SK-N-SH (cell line): ENCODE data around the gene SLCO2B1. TPM values are rescaled to one million over a fixed set of nuclear protein-coding genes. Genes with fewer than 3 reads are reported as not detected.

Source experiments
- CTCF ChIA-PET: fragments of 300-600, 350-600 bp; formaldehyde crosslinking; extraction: SDS; loops from one replicate; lab custom pipeline; 2021; lab: Yijun Ruan, JAX
- POLR2A ChIA-PET: fragments of 350-600 bp; sonication (Branson Sonifier 250); formaldehyde crosslinking; extraction: SDS; loops from one replicate; lab custom pipeline; 2020; ENCODE audit warnings: antibody characterized with exemption, inconsistent platforms; lab: Yijun Ruan, JAX
- DNase-seq: peaks from one replicate; pipeline ENCODE4 v3.0.0; 2012
- H2AFZ ChIP-seq: fragments of 200-600 bp; sonication (generic); 2 replicates; pipeline ENCODE4 v1.8.1; 2016; ENCODE audit warnings: antibody characterized with exemption, mild to moderate bottlenecking, low read depth
- H3F3A ChIP-seq: fragments of 200-600 bp; sonication (generic); replicated peaks from 2 replicates; pipeline ENCODE3; 2016; ENCODE audit warnings: antibody characterized with exemption, mild to moderate bottlenecking; ENCODE audit not compliant: insufficient read depth
- H3K27ac ChIP-seq, 2 experiments: fragments of 200-500 bp in 1 of 2; fragments of 200-600 bp in 1 of 2; sonication (Bioruptor generic) in 1 of 2; sonication (generic), shearing (Covaris generic) in 1 of 2; 2 replicates each; pipeline versions ENCODE4 v1.5.1 to v1.6.1; 2014 to 2016; ENCODE audit warnings: low read depth in 2 of 2, inconsistent platforms in 1 of 2, low read length in 1 of 2, mild to moderate bottlenecking in 1 of 2, mixed read lengths in 1 of 2
- H3K27me3 ChIP-seq: fragments of 200-600 bp; sonication (generic), shearing (Covaris generic); 2 replicates; pipeline ENCODE4 v1.6.1; 2016; ENCODE audit warnings: mixed run types; ENCODE audit not compliant: insufficient read depth
- H3K36me3 ChIP-seq, 2 experiments: fragments of 200-500 bp in 1 of 2; fragments of 200-600 bp in 1 of 2; sonication (Bioruptor generic) in 1 of 2; sonication (generic) in 1 of 2; replicated peaks in 1 of 2; 2 replicates each; pipeline versions ENCODE3 to v1.5.1; 2014 to 2016; ENCODE audit warnings: low read length in 1 of 2, mild to moderate bottlenecking in 1 of 2; ENCODE audit not compliant: insufficient read depth in 2 of 2, control insufficient read depth in 1 of 2
- H3K4me1 ChIP-seq, 2 experiments: fragments of 200-500 bp in 1 of 2; fragments of 200-600 bp in 1 of 2; sonication (Bioruptor generic) in 1 of 2; sonication (generic), shearing (Covaris generic) in 1 of 2; 2 replicates each; pipeline versions ENCODE4 v1.5.1 to v1.6.1; 2014 to 2016; ENCODE audit warnings: low read depth in 1 of 2, low read length in 1 of 2, mixed run types in 1 of 2; ENCODE audit not compliant: insufficient read depth in 2 of 2, control insufficient read depth in 1 of 2
- H3K4me2 ChIP-seq: fragments of 200-600 bp; sonication (generic), shearing (Covaris generic); 2 replicates; pipeline ENCODE4 v1.6.1; 2017; ENCODE audit warnings: mixed run types
- H3K4me3 ChIP-seq, 2 experiments: fragments of 200-500 bp in 1 of 2; fragments of 200-600 bp in 1 of 2; sonication (Bioruptor generic) in 1 of 2; sonication (generic), shearing (Covaris generic) in 1 of 2; 2 replicates each; pipeline versions ENCODE4 v1.5.1 to v1.8.1; 2014 to 2016; ENCODE audit warnings: low read depth in 2 of 2, inconsistent platforms in 1 of 2, low read length in 1 of 2, mild to moderate bottlenecking in 1 of 2, mixed read lengths in 1 of 2, moderate library complexity in 1 of 2
- H3K79me2 ChIP-seq: fragments of 200-600 bp; sonication (generic); 2 replicates; pipeline ENCODE4 v1.8.1; 2017; ENCODE audit warnings: mild to moderate bottlenecking; ENCODE audit not compliant: insufficient read depth
- H3K9ac ChIP-seq: fragments of 200-600 bp; sonication (generic); 2 replicates; pipeline ENCODE4 v1.6.1; 2017; ENCODE audit warnings: mixed run types
- H3K9me2 ChIP-seq: fragments of 200-600 bp; sonication (generic); 2 replicates; pipeline ENCODE4 v1.6.1; 2017; ENCODE audit warnings: mixed run types
- H3K9me3 ChIP-seq: fragments of 200-600 bp; sonication (generic); 2 replicates; pipeline ENCODE4 v1.6.1; 2017; ENCODE audit warnings: mixed run types, mild to moderate bottlenecking, moderate library complexity
- H4K20me1 ChIP-seq: fragments of 200-600 bp; sonication (generic); 2 replicates; pipeline ENCODE4 v1.6.1; 2017; ENCODE audit warnings: mild to moderate bottlenecking, mixed run types; ENCODE audit not compliant: insufficient read depth
- EP300 ChIP-seq, 2 experiments: IDR thresholded peaks; 2 replicates each; pipeline versions ENCODE4 v1.4.0 to v1.6.1; 2012; ENCODE audit warnings: borderline replicate concordance in 1 of 2, low read depth in 1 of 2, low read length in 1 of 2
- FOXM1 ChIP-seq: IDR thresholded peaks from 2 replicates; pipeline ENCODE4 v1.4.0; 2012; ENCODE audit warnings: low read depth, mild to moderate bottlenecking
- GATA2 ChIP-seq: sonication (generic); formaldehyde crosslinking; IDR thresholded peaks from 2 replicates; pipeline ENCODE4 v1.5.0; 2020; ENCODE audit warnings: mild to moderate bottlenecking, missing genetic modification reagents
- MEF2A ChIP-seq: IDR thresholded peaks from 2 replicates; pipeline ENCODE4 v1.4.0; 2012; ENCODE audit warnings: low read depth, borderline replicate concordance
- NFIC ChIP-seq: IDR thresholded peaks from 2 replicates; pipeline ENCODE4 v1.4.0; 2012; ENCODE audit warnings: borderline replicate concordance
- POLR2AphosphoS5 ChIP-seq: IDR thresholded peaks from 2 replicates; pipeline ENCODE4 v1.6.1; 2012; ENCODE audit warnings: low read depth, low read length
- RAD21 ChIP-seq: IDR thresholded peaks from 2 replicates; pipeline ENCODE4 v1.6.1; 2012; ENCODE audit warnings: mild to moderate bottlenecking, low read length
- RFX5 ChIP-seq: IDR thresholded peaks from 2 replicates; pipeline ENCODE4 v1.6.1; 2012; ENCODE audit warnings: mild to moderate bottlenecking, improper control_type of control experiment, low read length
- RXRA ChIP-seq: IDR thresholded peaks from 2 replicates; pipeline ENCODE4 v1.4.0; 2012; ENCODE audit warnings: low read depth, mild to moderate bottlenecking, borderline replicate concordance
- SMC3 ChIP-seq: IDR thresholded peaks from 2 replicates; pipeline ENCODE4 v1.6.1; 2012; ENCODE audit warnings: low read depth, low read length, improper control_type of control experiment
- TAF1 ChIP-seq: IDR thresholded peaks from 2 replicates; pipeline ENCODE4 v1.6.1; 2012; ENCODE audit warnings: low read depth, mild to moderate bottlenecking, low read length, moderate library complexity, borderline replicate concordance
- TCF12 ChIP-seq: IDR thresholded peaks from 2 replicates; pipeline ENCODE4 v1.4.0; 2012
- TEAD4 ChIP-seq: IDR thresholded peaks from 2 replicates; pipeline ENCODE4 v1.4.0; 2012; ENCODE audit warnings: mild to moderate bottlenecking, borderline replicate concordance; ENCODE audit not compliant: insufficient read depth
- WGBS: methylation state at CpG from one replicate; pipeline ENCODE4 v1.1.6; 2017; ENCODE audit warnings: low lambda C conversion rate; 5-methylcytosine and 5-hydroxymethylcytosine counted together
- polyA plus RNA-seq, 3 experiments: library from polyadenylated mRNA; depleted of rRNA; stranded (reverse); fragments of >200 nt; gene quantifications; 2 replicates each; pipeline ENCODE4 v1.2.3, GENCODE V29; 2012
- TF ChIP-seq, protein P1 (sequence below): fragments of 150-350 bp; IDR thresholded peaks from 2 replicates; pipeline ENCODE4 v1.6.1; 2016; ENCODE audit warnings: mild to moderate bottlenecking, low read depth, low read length
- TF ChIP-seq, protein P2 (sequence below): IDR thresholded peaks from 2 replicates; pipeline ENCODE4 v1.4.0; 2012; ENCODE audit warnings: low read depth, borderline replicate concordance
- TF ChIP-seq, protein P3 (sequence below): fragments of 150-350 bp; IDR thresholded peaks from 2 replicates; pipeline ENCODE4 v1.6.1; 2017; ENCODE audit warnings: antibody characterized with exemption, low read length, low read depth, borderline replicate concordance
- TF ChIP-seq, protein P4 (sequence below): fragments of 200-600 bp; sonication (generic); IDR thresholded peaks from 2 replicates; pipeline ENCODE4 v1.6.1; 2017; ENCODE audit warnings: antibody characterized with exemption, mild to moderate bottlenecking, moderate library complexity

Gene SLCO2B1
- polyA plus RNA-seq, 1 of the 3 experiments (the other 2 are of a cell fraction): 0.18 TPM

DNA sequence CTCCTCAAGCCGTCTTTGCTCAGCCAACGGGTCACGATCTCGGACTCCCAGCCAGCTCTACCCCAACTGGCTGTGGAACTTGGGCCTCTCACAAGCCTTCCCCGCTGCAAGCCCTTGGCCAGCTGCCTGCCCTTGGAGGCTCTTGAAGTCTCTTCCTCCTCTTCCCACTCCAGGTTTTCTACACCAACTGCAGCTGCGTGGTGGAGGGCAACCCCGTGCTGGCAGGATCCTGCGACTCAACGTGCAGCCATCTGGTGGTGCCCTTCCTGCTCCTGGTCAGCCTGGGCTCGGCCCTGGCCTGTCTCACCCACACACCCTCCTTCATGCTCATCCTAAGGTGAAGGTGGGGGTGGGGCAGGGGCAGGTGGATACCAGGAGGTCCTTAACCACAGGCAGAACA lies 49.1 kb downstream of the SLCO2B1 start:
- WGBS: 78% methylated on average over 9 of the region's 10 CpGs
- Histone ChIP-seq H3K4me2 (no peak overlapping the region), H3K27me3 (no peaks in the 10 kb centered on the region), H3K9ac (no peak overlapping the region), H3F3A (no peaks in the 10 kb centered on the region), H3K4me1 (peaks cover 0 to 11% of the 10 kb centered on the region in 2 experiments; a peak in 1 of 4 replicates), H3K36me3 (no peaks in the 10 kb centered on the region), H3K9me3 (no peaks in the 10 kb centered on the region), H2AFZ (no peak overlapping the region), H3K9me2 (no peaks in the 10 kb centered on the region), H4K20me1 (no peaks in the 10 kb centered on the region), H3K27ac (no peak overlapping the region), H3K79me2 (no peaks in the 10 kb centered on the region), H3K4me3 (no peak overlapping the region)
- ChIA-PET POLR2A (no interaction called here), CTCF (interaction anchor here (1.1 to 15.4 kb wide), 5 partner anchors 42 to 53 kb away, joined by 3 to 630 read pairs (median 11); partner anchors contain the start of genes SLCO2B1 and TPBGL)
- DNase-seq: no peak
- TF ChIP-seq TCF12: no peak
- TF ChIP-seq, protein P1, sequence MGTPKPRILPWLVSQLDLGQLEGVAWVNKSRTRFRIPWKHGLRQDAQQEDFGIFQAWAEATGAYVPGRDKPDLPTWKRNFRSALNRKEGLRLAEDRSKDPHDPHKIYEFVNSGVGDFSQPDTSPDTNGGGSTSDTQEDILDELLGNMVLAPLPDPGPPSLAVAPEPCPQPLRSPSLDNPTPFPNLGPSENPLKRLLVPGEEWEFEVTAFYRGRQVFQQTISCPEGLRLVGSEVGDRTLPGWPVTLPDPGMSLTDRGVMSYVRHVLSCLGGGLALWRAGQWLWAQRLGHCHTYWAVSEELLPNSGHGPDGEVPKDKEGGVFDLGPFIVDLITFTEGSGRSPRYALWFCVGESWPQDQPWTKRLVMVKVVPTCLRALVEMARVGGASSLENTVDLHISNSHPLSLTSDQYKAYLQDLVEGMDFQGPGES: no peak
- TF ChIP-seq MEF2A: no peak
- TF ChIP-seq POLR2AphosphoS5: no peak
- no peak for TF ChIP-seq GATA2 (CRISPR knock-in tag)
- TF ChIP-seq, protein P2, sequence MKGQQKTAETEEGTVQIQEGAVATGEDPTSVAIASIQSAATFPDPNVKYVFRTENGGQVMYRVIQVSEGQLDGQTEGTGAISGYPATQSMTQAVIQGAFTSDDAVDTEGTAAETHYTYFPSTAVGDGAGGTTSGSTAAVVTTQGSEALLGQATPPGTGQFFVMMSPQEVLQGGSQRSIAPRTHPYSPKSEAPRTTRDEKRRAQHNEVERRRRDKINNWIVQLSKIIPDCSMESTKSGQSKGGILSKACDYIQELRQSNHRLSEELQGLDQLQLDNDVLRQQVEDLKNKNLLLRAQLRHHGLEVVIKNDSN: no peak
- no peak for TF ChIP-seq EP300 (IDR thresholded peaks at IDR 0.05; ENCODE audit: borderline replicate concordance in 1 of 2, low read depth in 1 of 2, low read length in 1 of 2)
- TF ChIP-seq RAD21: no peak
- TF ChIP-seq, protein P3, sequence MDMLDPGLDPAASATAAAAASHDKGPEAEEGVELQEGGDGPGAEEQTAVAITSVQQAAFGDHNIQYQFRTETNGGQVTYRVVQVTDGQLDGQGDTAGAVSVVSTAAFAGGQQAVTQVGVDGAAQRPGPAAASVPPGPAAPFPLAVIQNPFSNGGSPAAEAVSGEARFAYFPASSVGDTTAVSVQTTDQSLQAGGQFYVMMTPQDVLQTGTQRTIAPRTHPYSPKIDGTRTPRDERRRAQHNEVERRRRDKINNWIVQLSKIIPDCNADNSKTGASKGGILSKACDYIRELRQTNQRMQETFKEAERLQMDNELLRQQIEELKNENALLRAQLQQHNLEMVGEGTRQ: no peak
- TF ChIP-seq RXRA: no peak
- no peak for TF ChIP-seq NFIC
- no peak for TF ChIP-seq RFX5
- no peak for TF ChIP-seq TAF1
- no peak for TF ChIP-seq TEAD4
- TF ChIP-seq, protein P4, sequence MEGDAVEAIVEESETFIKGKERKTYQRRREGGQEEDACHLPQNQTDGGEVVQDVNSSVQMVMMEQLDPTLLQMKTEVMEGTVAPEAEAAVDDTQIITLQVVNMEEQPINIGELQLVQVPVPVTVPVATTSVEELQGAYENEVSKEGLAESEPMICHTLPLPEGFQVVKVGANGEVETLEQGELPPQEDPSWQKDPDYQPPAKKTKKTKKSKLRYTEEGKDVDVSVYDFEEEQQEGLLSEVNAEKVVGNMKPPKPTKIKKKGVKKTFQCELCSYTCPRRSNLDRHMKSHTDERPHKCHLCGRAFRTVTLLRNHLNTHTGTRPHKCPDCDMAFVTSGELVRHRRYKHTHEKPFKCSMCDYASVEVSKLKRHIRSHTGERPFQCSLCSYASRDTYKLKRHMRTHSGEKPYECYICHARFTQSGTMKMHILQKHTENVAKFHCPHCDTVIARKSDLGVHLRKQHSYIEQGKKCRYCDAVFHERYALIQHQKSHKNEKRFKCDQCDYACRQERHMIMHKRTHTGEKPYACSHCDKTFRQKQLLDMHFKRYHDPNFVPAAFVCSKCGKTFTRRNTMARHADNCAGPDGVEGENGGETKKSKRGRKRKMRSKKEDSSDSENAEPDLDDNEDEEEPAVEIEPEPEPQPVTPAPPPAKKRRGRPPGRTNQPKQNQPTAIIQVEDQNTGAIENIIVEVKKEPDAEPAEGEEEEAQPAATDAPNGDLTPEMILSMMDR: no peak
- no peak for TF ChIP-seq FOXM1
- no peak for TF ChIP-seq SMC3
